A549 (cell line): ENCODE results near the gene BTBD10.

Experiments used
- CTCF ChIP-seq: fragments of >200 bp; sonication (Bioruptor Twin); formaldehyde crosslinking; IDR thresholded peaks from 3 replicates; pipeline ENCODE4 v1.5.1; 2016
- EHMT2 ChIP-seq: fragments of 200-600 bp; sonication (generic); IDR thresholded peaks from 2 replicates; pipeline ENCODE4 v1.6.1; 2016; ENCODE audit warnings: antibody characterized with exemption, low read depth, mild to moderate bottlenecking, moderate library complexity
- EP300 ChIP-seq, 2 experiments: fragments of >200 bp; sonication (Bioruptor Twin); formaldehyde crosslinking; IDR thresholded peaks; 2 replicates in 1 of 2; 3 replicates in 1 of 2; pipeline ENCODE4 v1.6.1; 2016 to 2017
- ESRRA ChIP-seq: fragments of 150-350 bp; IDR thresholded peaks from 2 replicates; pipeline ENCODE4 v1.6.1; 2014; ENCODE audit warnings: mild to moderate bottlenecking, low read length, borderline replicate concordance
- JUN ChIP-seq, 2 experiments: fragments of >200 bp; sonication (Bioruptor Twin); formaldehyde crosslinking; IDR thresholded peaks; 2 replicates in 1 of 2; 3 replicates in 1 of 2; pipeline ENCODE4 v1.6.1; 2016 to 2017
- MAFK ChIP-seq: fragments of 450-650 bp; IDR thresholded peaks from 2 replicates; pipeline ENCODE4 v1.6.1; 2014; ENCODE audit not compliant: partially characterized antibody
- POLR2A ChIP-seq: IDR thresholded peaks from 2 replicates; pipeline ENCODE4 v1.6.1; 2012; ENCODE audit warnings: mild to moderate bottlenecking, low read length
- RCOR1 ChIP-seq: fragments of 150-350 bp; IDR thresholded peaks from 2 replicates; pipeline ENCODE4 v1.6.1; 2014; ENCODE audit warnings: antibody characterized with exemption, low read length, low read depth
- RFX5 ChIP-seq: fragments of 450-650 bp; IDR thresholded peaks from 2 replicates; pipeline ENCODE4 v1.7.1; 2014; ENCODE audit warnings: antibody characterized with exemption, mild to moderate bottlenecking, moderate library complexity

GRCh38 chr11:13494051-13494450 is 31.0 kb upstream of the BTBD10 start:
- TF ChIP-seq RCOR1 (no peak), EP300 (IDR thresholded peaks at IDR 0.05) (no peak), CTCF (no peak), EHMT2 (no peak), MAFK (no peak), POLR2A (no peak), ESRRA (no peak), JUN (IDR thresholded peaks at IDR 0.05) (no peak), RFX5 (no peak)
